HEK293 (cell line): ENCODE results near the gene SHROOM3.

Source experiments
- CTCF ChIA-PET: fragments of 350-600 bp; formaldehyde crosslinking; extraction: SDS; loops from one replicate; lab custom pipeline; 2021; ENCODE audit warnings: antibody characterized with exemption; lab: Yijun Ruan, JAX
- POLR2A ChIA-PET: fragments of 300-600 bp; formaldehyde crosslinking; extraction: SDS; loops from one replicate; lab custom pipeline; 2020; ENCODE audit warnings: antibody characterized with exemption, inconsistent platforms; lab: Yijun Ruan, JAX
- H3K27ac ChIP-seq: fragments of 200-500 bp; sonication (Bioruptor generic); 2 replicates; pipeline ENCODE4 v1.5.1; 2014; ENCODE audit warnings: low read depth, low read length, control low read depth, inconsistent platforms; ENCODE audit errors: extremely low read depth
- H3K36me3 ChIP-seq, 2 experiments: fragments of 200-500 bp in 1 of 2; sonication (Bioruptor generic) in 1 of 2; 1 replicate in 1 of 2; 2 replicates in 1 of 2; pipeline ENCODE4 v1.5.1; 2014 to 2017; ENCODE audit warnings: inconsistent platforms in 2 of 2, low read length in 2 of 2; ENCODE audit not compliant: control insufficient read depth in 2 of 2, insufficient read depth in 1 of 2
- H3K4me1 ChIP-seq: fragments of 200-500 bp; sonication (Bioruptor generic); 2 replicates; pipeline ENCODE4 v1.5.1; 2014; ENCODE audit warnings: mild to moderate bottlenecking, low read length, inconsistent platforms; ENCODE audit not compliant: control insufficient read depth, insufficient read depth
- H3K4me3 ChIP-seq: 2 replicates; pipeline ENCODE4 v1.5.1; 2011; ENCODE audit warnings: low read depth, mild to moderate bottlenecking, control low read depth, low read length, moderate library complexity
- H3K9me3 ChIP-seq: fragments of 200-500 bp; sonication (Bioruptor generic); 2 replicates; pipeline ENCODE4 v1.5.1; 2014; ENCODE audit warnings: low read depth, low read length, inconsistent platforms; ENCODE audit not compliant: control insufficient read depth, insufficient read depth
- GFI1B ChIP-seq: fragments of 450-650 bp; formaldehyde crosslinking; IDR thresholded peaks from 2 replicates; pipeline ENCODE4 v1.5.1; 2016; ENCODE audit warnings: missing biosample characterization, missing genetic modification characterization
- RBAK ChIP-seq: fragments of 450-650 bp; formaldehyde crosslinking; IDR thresholded peaks from 2 replicates; pipeline ENCODE4 v1.5.1; 2016; ENCODE audit warnings: missing biosample characterization, missing genetic modification characterization
- SCRT2 ChIP-seq: fragments of 450-650 bp; formaldehyde crosslinking; IDR thresholded peaks from 2 replicates; pipeline ENCODE4 v1.5.1; 2016; ENCODE audit warnings: missing biosample characterization, missing genetic modification characterization
- TCF7L2 ChIP-seq: IDR thresholded peaks from 2 replicates; pipeline ENCODE4 v1.6.1; 2011; ENCODE audit warnings: low read depth, mild to moderate bottlenecking, inconsistent platforms, low read length, moderate library complexity, borderline replicate concordance
- ZBTB17 ChIP-seq: fragments of 450-650 bp; formaldehyde crosslinking; IDR thresholded peaks from 2 replicates; pipeline ENCODE4 v1.5.1; 2016; ENCODE audit warnings: missing biosample characterization, missing genetic modification characterization
- ZNF112 ChIP-seq: fragments of 450-650 bp; formaldehyde crosslinking; IDR thresholded peaks from 2 replicates; pipeline ENCODE4 v1.5.0; 2017; ENCODE audit warnings: missing biosample characterization, missing genetic modification characterization
- ZNF169 ChIP-seq: fragments of 450-650 bp; formaldehyde crosslinking; IDR thresholded peaks from 2 replicates; pipeline ENCODE4 v1.5.1; 2016; ENCODE audit warnings: missing biosample characterization, missing genetic modification characterization
- ZNF202 ChIP-seq: fragments of 450-650 bp; formaldehyde crosslinking; IDR thresholded peaks from 2 replicates; pipeline ENCODE4 v1.5.1; 2016; ENCODE audit warnings: missing biosample characterization, missing genetic modification characterization, borderline replicate concordance
- ZNF302 ChIP-seq: fragments of 450-650 bp; formaldehyde crosslinking; IDR thresholded peaks from 2 replicates; pipeline ENCODE4 v1.5.1; 2016; ENCODE audit warnings: missing biosample characterization, missing genetic modification characterization, low read depth
- ZNF366 ChIP-seq: fragments of 450-650 bp; formaldehyde crosslinking; conservative IDR thresholded peaks from 2 replicates; pipeline ENCODE4 v1.5.1; 2016; ENCODE audit warnings: missing biosample characterization, missing genetic modification characterization
- TF ChIP-seq, protein P1 (sequence below): fragments of 450-650 bp; formaldehyde crosslinking; IDR thresholded peaks from 2 replicates; pipeline ENCODE4 v1.5.1; 2016; ENCODE audit warnings: missing biosample characterization, missing genetic modification characterization, low read depth
- TF ChIP-seq, protein P2 (sequence below): fragments of 450-650 bp; IDR thresholded peaks from 2 replicates; pipeline ENCODE4 v1.5.1; 2018; ENCODE audit warnings: missing biosample characterization, mild to moderate bottlenecking, missing genetic modification characterization
- TF ChIP-seq, protein P3 (sequence below): sonication (generic); formaldehyde crosslinking; IDR thresholded peaks from 2 replicates; pipeline ENCODE4 v1.8.1; 2022; ENCODE audit warnings: mild to moderate bottlenecking, moderate library complexity, missing genetic modification reagents
- TF ChIP-seq, protein P4 (sequence below): fragments of 450-650 bp; formaldehyde crosslinking; IDR thresholded peaks from 2 replicates; pipeline ENCODE4 v1.5.1; 2016; ENCODE audit warnings: missing biosample characterization, missing genetic modification characterization, borderline replicate concordance

Gene SHROOM3

DNA sequence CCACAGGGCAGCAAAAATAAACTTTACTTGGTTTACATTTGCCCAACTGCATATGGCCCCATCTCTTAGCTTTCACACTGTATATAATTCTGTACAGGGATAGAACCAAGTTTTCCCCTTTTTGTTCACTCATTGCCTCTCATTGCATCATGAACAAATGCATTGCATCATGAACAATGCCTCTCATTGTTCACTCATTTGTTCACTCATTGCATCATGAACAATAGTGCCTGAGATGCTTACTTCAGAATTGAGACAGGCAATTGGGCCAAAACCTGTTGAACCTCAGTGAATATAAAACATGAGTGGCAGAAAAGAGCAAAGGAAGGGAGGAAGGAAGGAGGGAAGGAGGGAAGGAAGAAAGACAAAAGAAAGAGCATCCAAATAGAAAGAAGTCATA is 364.7 kb downstream of the SHROOM3 start (continued):
- TF ChIP-seq ZNF302 (tag by site-specific recombination) = no peak
- TF ChIP-seq, protein P1, sequence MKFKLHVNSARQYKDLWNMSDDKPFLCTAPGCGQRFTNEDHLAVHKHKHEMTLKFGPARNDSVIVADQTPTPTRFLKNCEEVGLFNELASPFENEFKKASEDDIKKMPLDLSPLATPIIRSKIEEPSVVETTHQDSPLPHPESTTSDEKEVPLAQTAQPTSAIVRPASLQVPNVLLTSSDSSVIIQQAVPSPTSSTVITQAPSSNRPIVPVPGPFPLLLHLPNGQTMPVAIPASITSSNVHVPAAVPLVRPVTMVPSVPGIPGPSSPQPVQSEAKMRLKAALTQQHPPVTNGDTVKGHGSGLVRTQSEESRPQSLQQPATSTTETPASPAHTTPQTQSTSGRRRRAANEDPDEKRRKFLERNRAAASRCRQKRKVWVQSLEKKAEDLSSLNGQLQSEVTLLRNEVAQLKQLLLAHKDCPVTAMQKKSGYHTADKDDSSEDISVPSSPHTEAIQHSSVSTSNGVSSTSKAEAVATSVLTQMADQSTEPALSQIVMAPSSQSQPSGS (tag by site-specific recombination) = 0 out of 2 replicates have a peak, but pooled peaks have one; percentile 38
- no peak for TF ChIP-seq GFI1B
- TF ChIP-seq, protein P2, sequence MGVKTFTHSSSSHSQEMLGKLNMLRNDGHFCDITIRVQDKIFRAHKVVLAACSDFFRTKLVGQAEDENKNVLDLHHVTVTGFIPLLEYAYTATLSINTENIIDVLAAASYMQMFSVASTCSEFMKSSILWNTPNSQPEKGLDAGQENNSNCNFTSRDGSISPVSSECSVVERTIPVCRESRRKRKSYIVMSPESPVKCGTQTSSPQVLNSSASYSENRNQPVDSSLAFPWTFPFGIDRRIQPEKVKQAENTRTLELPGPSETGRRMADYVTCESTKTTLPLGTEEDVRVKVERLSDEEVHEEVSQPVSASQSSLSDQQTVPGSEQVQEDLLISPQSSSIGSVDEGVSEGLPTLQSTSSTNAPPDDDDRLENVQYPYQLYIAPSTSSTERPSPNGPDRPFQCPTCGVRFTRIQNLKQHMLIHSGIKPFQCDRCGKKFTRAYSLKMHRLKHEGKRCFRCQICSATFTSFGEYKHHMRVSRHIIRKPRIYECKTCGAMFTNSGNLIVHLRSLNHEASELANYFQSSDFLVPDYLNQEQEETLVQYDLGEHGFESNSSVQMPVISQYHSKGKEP = no peak
- TF ChIP-seq SCRT2 (tag by site-specific recombination) = peak; percentile 96

DNA sequence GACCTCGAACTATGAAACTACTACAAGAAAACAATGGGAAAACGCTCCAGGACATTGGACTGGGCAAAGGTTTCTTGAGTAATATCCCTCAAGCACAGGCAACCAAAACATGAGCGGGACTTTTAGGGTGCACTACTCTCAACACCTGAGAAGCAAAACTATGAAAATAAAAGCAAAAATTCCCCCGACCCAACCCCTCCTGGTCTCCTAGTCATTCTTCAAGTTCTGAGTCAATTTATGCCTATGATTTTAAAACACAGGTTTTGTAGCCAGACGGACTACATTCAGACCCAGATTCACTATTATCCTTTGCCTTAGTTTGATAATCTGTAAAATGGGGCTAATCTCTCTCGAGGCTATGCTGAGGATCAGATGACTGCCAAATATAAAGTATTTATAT is 365.9 kb downstream of the SHROOM3 start:
- CTCF ChIA-PET = no interaction called here
- TF ChIP-seq ZBTB17 (tag by site-specific recombination) = no peak
- TF ChIP-seq RBAK (tag by site-specific recombination) = no peak
- no peak for TF ChIP-seq ZNF169 (tag by site-specific recombination)
- TF ChIP-seq, protein P1 (tag by site-specific recombination) = no peak
- TF ChIP-seq ZNF202 (tag by site-specific recombination) = no peak
- no peak for TF ChIP-seq ZNF366 (tag by site-specific recombination)
- TF ChIP-seq ZNF112 (tag by site-specific recombination) = no peak
- TF ChIP-seq, protein P3, sequence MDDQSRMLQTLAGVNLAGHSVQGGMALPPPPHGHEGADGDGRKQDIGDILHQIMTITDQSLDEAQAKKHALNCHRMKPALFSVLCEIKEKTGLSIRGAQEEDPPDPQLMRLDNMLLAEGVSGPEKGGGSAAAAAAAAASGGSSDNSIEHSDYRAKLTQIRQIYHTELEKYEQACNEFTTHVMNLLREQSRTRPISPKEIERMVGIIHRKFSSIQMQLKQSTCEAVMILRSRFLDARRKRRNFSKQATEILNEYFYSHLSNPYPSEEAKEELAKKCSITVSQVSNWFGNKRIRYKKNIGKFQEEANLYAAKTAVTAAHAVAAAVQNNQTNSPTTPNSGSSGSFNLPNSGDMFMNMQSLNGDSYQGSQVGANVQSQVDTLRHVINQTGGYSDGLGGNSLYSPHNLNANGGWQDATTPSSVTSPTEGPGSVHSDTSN (CRISPR knock-in tag) = no peak
- TF ChIP-seq, protein P4, sequence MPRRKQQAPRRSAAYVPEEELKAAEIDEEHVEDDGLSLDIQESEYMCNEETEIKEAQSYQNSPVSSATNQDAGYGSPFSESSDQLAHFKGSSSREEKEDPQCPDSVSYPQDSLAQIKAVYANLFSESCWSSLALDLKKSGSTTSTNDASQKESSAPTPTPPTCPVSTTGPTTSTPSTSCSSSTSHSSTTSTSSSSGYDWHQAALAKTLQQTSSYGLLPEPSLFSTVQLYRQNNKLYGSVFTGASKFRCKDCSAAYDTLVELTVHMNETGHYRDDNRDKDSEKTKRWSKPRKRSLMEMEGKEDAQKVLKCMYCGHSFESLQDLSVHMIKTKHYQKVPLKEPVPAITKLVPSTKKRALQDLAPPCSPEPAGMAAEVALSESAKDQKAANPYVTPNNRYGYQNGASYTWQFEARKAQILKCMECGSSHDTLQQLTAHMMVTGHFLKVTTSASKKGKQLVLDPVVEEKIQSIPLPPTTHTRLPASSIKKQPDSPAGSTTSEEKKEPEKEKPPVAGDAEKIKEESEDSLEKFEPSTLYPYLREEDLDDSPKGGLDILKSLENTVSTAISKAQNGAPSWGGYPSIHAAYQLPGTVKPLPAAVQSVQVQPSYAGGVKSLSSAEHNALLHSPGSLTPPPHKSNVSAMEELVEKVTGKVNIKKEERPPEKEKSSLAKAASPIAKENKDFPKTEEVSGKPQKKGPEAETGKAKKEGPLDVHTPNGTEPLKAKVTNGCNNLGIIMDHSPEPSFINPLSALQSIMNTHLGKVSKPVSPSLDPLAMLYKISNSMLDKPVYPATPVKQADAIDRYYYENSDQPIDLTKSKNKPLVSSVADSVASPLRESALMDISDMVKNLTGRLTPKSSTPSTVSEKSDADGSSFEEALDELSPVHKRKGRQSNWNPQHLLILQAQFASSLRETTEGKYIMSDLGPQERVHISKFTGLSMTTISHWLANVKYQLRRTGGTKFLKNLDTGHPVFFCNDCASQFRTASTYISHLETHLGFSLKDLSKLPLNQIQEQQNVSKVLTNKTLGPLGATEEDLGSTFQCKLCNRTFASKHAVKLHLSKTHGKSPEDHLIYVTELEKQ = no peak
- TF ChIP-seq TCF7L2 = no peak
- H3K4me3 ChIP-seq = no peak overlapping the region
- H3K4me1 ChIP-seq = peaks cover 4% of the 10 kb centered on the region; the same call in 1 of the 2 replicates
- H3K36me3 ChIP-seq = no peaks in the 10 kb centered on the region
- no peak overlapping the region for H3K27ac ChIP-seq
- no peaks in the 10 kb centered on the region for H3K9me3 ChIP-seq
- POLR2A ChIA-PET = no interaction called here
